Activated CD8-positive, alpha-beta memory T cell treated with anti-CD3 and anti-CD28 coated beads, Interleukin-2, amount 10 ng/mL, durations not matched to agents 7 days and 5 days (primary cell): ENCODE measurements around the gene UMODL1. TPM values are rescaled to one million over a fixed set of nuclear protein-coding genes. Genes with fewer than 3 reads are reported as not detected.

Source experiments
- total RNA-seq, 2 experiments: library from RNA; stranded (reverse); gene quantifications; one replicate each; pipeline ENCODE4 v1.2.3, GENCODE V29; 2021

The UMODL1 gene
- total RNA-seq, 2 experiments from 2014 or later, result 0.05 TPM; not detected in 1

Other genes starting within 250 kb of the UMODL1 start
- 10 to 100 TPM; 10.8 to 13.4 TPM for gene PRDM15, start 192.0 kb upstream of the UMODL1 start, total RNA-seq
- 10 to 100 TPM in 1 of 2 experiments, 1 to 10 TPM in 1; 6.4 to 10.7 TPM for gene C2CD2, start 117.3 kb upstream of the UMODL1 start, total RNA-seq
- 10 to 100 TPM; 14.2 to 16.3 TPM for gene ZBTB21, start 61.0 kb upstream of the UMODL1 start, total RNA-seq
- 10 to 100 TPM in 1 of 2 experiments, 1 to 10 TPM in 1; 6.7 to 13.2 TPM for gene ABCG1, start 147.8 kb downstream of the UMODL1 start, total RNA-seq
- not detected for gene TFF3, start 244.1 kb downstream of the UMODL1 start, total RNA-seq